ENCODE results near the gene RALGAPB. TPM values are rescaled to one million over a fixed set of nuclear protein-coding genes. Genes with fewer than 3 reads are reported as not detected.

RALGAPB gene
- total RNA-seq, 2 experiments from 2014 or later, result 19.0 to 42.9 TPM

DNA sequence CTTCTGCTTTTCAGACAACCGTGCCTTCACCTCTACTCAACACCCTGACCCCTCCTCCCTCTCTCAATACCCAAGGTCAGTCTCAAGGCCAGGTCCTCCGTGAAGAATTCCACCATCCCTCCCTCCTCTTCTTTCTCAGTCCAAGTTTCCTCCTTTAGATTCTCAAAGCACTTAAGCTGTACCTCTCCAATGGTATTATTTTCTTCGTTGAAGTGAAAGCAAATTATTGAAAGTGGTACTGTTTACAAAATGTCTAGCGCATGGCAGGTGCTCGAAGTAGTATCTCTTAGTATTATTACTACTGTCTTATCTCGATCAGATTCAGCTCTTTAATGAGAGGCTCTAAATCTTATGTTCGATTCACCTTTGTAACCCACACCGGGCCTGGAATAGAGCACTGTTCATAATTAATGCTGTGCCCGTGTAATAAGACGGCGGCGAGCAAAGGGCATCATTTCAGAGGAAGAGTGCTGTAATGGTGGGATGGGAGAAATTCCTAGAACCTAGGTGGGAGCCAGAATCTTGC, 593 bp upstream of the RALGAPB start:
- Histone ChIP-seq H3K4me3 (ENCODE audit: low read depth, low read length, poor library complexity, severe bottlenecking) (peak overlapping the region; percentile 98), H3K79me2 (ENCODE audit: insufficient read depth, low read depth, low read length) (peaks cover 40% of the 10 kb centered on the region), H3K4me2 (ENCODE audit: low read length) (peak overlapping the region; percentile 68), H2AFZ (ENCODE audit: low read length) (peak overlapping the region; percentile 96), H3K36me3 (ENCODE audit: insufficient read depth, low read length) (no peaks in the 10 kb centered on the region), H3K9me2 (ENCODE audit: insufficient read depth, low read length) (no peaks in the 10 kb centered on the region), H3K9me3 (ENCODE audit: low read length) (no peaks in the 10 kb centered on the region), H3K4me1 (ENCODE audit: insufficient read depth, low read length, poor library complexity, severe bottlenecking) (peaks cover 22% of the 10 kb centered on the region), H3K27ac (ENCODE audit: low read depth, low read length, poor library complexity, severe bottlenecking) (no peak overlapping the region), H4K20me1 (ENCODE audit: insufficient read depth, low read length) (peaks cover 11% of the 10 kb centered on the region; the same call in 1 of the 2 replicates)
- ChIA-PET CTCF (ENCODE audit: unreplicated experiment) (interaction anchor here (1.0 to 2.3 kb wide), 4 partner anchors 19 to 37 kb away, joined by 3 to 16 read pairs (median 8); partner anchors contain the start of gene SNHG17), POLR2A (interaction anchor here (0.7 to 2.9 kb wide), 7 partner anchors 12 to 38 kb away, joined by 3 to 22 read pairs (median 8); partner anchors contain the start of gene SNHG17)
- intact Hi-C loops (cut with micrococcal nuclease; ENCODE audit: unreplicated experiment), result loop anchor here (1.0 to 2.0 kb wide), 2 partner anchors 24 to 37 kb away; partner anchors contain the start of gene SNHG17
- TF ChIP-seq EZH2phosphoT487 (IDR thresholded peaks at IDR 0.05; ENCODE audit: borderline replicate concordance, low read depth, low read length), result no peak
- TF ChIP-seq, protein P1, sequence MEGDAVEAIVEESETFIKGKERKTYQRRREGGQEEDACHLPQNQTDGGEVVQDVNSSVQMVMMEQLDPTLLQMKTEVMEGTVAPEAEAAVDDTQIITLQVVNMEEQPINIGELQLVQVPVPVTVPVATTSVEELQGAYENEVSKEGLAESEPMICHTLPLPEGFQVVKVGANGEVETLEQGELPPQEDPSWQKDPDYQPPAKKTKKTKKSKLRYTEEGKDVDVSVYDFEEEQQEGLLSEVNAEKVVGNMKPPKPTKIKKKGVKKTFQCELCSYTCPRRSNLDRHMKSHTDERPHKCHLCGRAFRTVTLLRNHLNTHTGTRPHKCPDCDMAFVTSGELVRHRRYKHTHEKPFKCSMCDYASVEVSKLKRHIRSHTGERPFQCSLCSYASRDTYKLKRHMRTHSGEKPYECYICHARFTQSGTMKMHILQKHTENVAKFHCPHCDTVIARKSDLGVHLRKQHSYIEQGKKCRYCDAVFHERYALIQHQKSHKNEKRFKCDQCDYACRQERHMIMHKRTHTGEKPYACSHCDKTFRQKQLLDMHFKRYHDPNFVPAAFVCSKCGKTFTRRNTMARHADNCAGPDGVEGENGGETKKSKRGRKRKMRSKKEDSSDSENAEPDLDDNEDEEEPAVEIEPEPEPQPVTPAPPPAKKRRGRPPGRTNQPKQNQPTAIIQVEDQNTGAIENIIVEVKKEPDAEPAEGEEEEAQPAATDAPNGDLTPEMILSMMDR (conservative IDR thresholded peaks at IDR 0.05; ENCODE audit: low read length), result no peak
- TSS peak; percentile 92 for BruUV-seq (replicated peaks)
- DNase-seq (ENCODE audit: low spot score), result no peak

DNA sequence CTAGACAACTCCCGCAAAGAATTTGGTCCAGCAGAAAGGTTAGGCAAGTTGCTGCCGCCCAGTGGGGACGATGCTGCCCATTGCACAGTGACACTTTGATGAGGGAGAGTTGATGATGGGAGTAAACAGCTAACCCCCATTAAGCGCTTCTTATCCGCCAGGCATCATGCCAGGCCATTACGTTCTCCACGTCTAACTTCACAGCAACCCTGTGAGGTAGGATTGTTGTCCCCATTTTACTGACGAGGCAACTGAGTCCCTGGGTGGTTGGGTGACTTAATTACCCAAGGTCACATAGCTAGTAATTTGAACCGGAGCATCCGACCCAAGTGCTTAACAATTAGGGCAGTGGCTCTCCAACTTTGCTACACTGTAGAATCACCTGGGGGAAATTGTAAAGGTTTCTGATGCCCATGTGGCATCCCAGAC, 738 bp downstream of the RALGAPB start:
- BruUV-seq (replicated peaks), result no TSS peak
- ChIA-PET POLR2A (interaction anchor here (0.6 to 2.9 kb wide), 6 partner anchors 20 to 308 kb away, joined by 3 to 22 read pairs (median 9); partner anchors contain the start of gene SNHG17), CTCF (ENCODE audit: unreplicated experiment) (interaction anchor here (2.2 to 2.3 kb wide), 2 partner anchors 20 to 26 kb away, joined by 10 to 16 read pairs; no protein-coding TSS in a partner anchor)
- H2AFZ ChIP-seq (ENCODE audit: low read length), result peak overlapping the region; percentile 75; the same call in 1 of the 2 replicates
- peaks cover 53% of the 10 kb centered on the region for H3K79me2 ChIP-seq (ENCODE audit: insufficient read depth, low read depth, low read length)
- TF ChIP-seq, protein P1 (conservative IDR thresholded peaks at IDR 0.05; ENCODE audit: low read length), result no peak
- no peak for TF ChIP-seq EZH2phosphoT487 (IDR thresholded peaks at IDR 0.05; ENCODE audit: borderline replicate concordance, low read depth, low read length)
- no peaks in the 10 kb centered on the region for H3K9me2 ChIP-seq (ENCODE audit: insufficient read depth, low read length)
- peak overlapping the region; percentile 98 for H3K4me2 ChIP-seq (ENCODE audit: low read length)
- intact Hi-C loops (cut with micrococcal nuclease; ENCODE audit: unreplicated experiment), result loop anchor here (2.0 kb wide), 1 partner anchor 39 kb away; the partner anchor contains the start of gene SNHG17
- peak; percentile 16 for DNase-seq (ENCODE audit: low spot score)
- H3K4me3 ChIP-seq (ENCODE audit: low read depth, low read length, poor library complexity, severe bottlenecking), result peak overlapping the region; percentile 98
- peaks cover 16% of the 10 kb centered on the region for H4K20me1 ChIP-seq (ENCODE audit: insufficient read depth, low read length)
- H3K27ac ChIP-seq (ENCODE audit: low read depth, low read length, poor library complexity, severe bottlenecking), result no peak overlapping the region
- H3K9me3 ChIP-seq (ENCODE audit: low read length), result 0 out of 2 replicates have a peak, but pooled peaks cover 9% of the 10 kb centered on the region
- H3K36me3 ChIP-seq (ENCODE audit: insufficient read depth, low read length), result peaks cover 5% of the 10 kb centered on the region
- H3K4me1 ChIP-seq (ENCODE audit: insufficient read depth, low read length, poor library complexity, severe bottlenecking), result peaks cover 22% of the 10 kb centered on the region

DNA sequence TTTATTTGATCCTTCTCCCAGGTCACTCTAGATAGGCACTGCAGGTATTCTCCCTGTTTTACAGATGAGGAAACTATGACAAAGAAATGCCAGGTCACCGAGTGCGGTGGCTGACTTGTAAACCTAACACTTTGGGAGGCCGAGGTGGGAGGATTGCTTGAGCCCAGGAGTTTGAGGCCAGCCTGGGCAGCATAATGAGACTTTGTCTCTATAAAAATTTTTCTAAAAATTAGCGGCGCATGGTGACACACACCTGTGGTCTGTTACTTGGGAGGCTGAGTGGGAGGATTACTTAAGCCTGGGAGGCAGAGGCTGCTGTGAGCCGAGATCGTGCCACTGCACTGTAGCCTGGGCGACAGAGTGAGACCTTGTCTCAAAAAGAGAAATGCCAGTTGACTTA, 5.1 kb downstream of the RALGAPB start:
- intact Hi-C loops (cut with micrococcal nuclease; ENCODE audit: unreplicated experiment), result no loop called here
- H3K27ac ChIP-seq (ENCODE audit: low read depth, low read length, poor library complexity, severe bottlenecking), result no peak overlapping the region
- no peak overlapping the region for H3K4me3 ChIP-seq (ENCODE audit: low read depth, low read length, poor library complexity, severe bottlenecking)
- ChIA-PET POLR2A (interaction anchor here (0.6 to 0.8 kb wide), 3 partner anchors 18 to 26 kb away, joined by 3 to 9 read pairs (median 4); no protein-coding TSS in a partner anchor), CTCF (ENCODE audit: unreplicated experiment) (no interaction called here)
- no peak overlapping the region for H3K4me2 ChIP-seq (ENCODE audit: low read length)
- 0 out of 2 replicates have a peak, but pooled peaks cover 9% of the 10 kb centered on the region for H3K9me3 ChIP-seq (ENCODE audit: low read length)
- peaks cover 16% of the 10 kb centered on the region for H4K20me1 ChIP-seq (ENCODE audit: insufficient read depth, low read length)
- no peaks in the 10 kb centered on the region for H3K9me2 ChIP-seq (ENCODE audit: insufficient read depth, low read length)
- DNase-seq (ENCODE audit: low spot score), result no peak
- H3K4me1 ChIP-seq (ENCODE audit: insufficient read depth, low read length, poor library complexity, severe bottlenecking), result peaks cover 17% of the 10 kb centered on the region
- H3K36me3 ChIP-seq (ENCODE audit: insufficient read depth, low read length), result peaks cover 15% of the 10 kb centered on the region
- peaks cover 68% of the 10 kb centered on the region for H3K79me2 ChIP-seq (ENCODE audit: insufficient read depth, low read depth, low read length)
- no peak overlapping the region for H2AFZ ChIP-seq (ENCODE audit: low read length)
- BruUV-seq (replicated peaks), result no TSS peak
- TF ChIP-seq, protein P1 (conservative IDR thresholded peaks at IDR 0.05; ENCODE audit: low read length), result no peak
